ENCODE measurements around the gene GTF2A1L. TPM values are rescaled to one million over a fixed set of nuclear protein-coding genes. Genes with fewer than 3 reads are reported as not detected.

GTF2A1L gene
- total and polyA plus RNA-seq, 2 experiments from 2014 or later = 0.65 to 0.94 TPM

GRCh38 chr2:48712151-48712550 is 94.5 kb downstream of the GTF2A1L start:
- ATAC-seq = no peak
- no peak overlapping the region for H3K4me2 ChIP-seq

More at GRCh38 chr2:48712151-48712550, 94.5 kb downstream of the GTF2A1L start:
- H3K27me3 Mint-ChIP-seq (ENCODE audit: insufficient read depth, low read depth, poor library complexity) = no peaks in the 10 kb centered on the region
- H3K27ac Mint-ChIP-seq = no peak overlapping the region
- H3K9me3 Mint-ChIP-seq = peaks cover under 1% of the 10 kb centered on the region; the same call in 1 of the 3 replicates
- H2AFZ ChIP-seq = no peak overlapping the region
- no peak for DNase-seq (ENCODE audit: low spot score)
- no peaks in the 10 kb centered on the region for H3F3A ChIP-seq (replicated peaks; ENCODE audit: low read depth)
- no peak overlapping the region for H3K27ac ChIP-seq (ENCODE audit: low read depth)
- 0 out of 2 replicates have a peak, but pooled peaks cover 4% of the 10 kb centered on the region for H3K4me1 ChIP-seq (ENCODE audit: insufficient read depth)
- H3K4me1 Mint-ChIP-seq = peaks cover 15% of the 10 kb centered on the region
- no peaks in the 10 kb centered on the region for H3K36me3 Mint-ChIP-seq (ENCODE audit: low read depth)
- H3K4me3 ChIP-seq = no peak overlapping the region
- H3K27me3 ChIP-seq (ENCODE audit: insufficient read depth) = no peaks in the 10 kb centered on the region
- H3K79me2 ChIP-seq (replicated peaks; ENCODE audit: insufficient read depth) = no peaks in the 10 kb centered on the region
- H3K9me2 ChIP-seq (ENCODE audit: insufficient read depth) = 0 out of 2 replicates have a peak, but pooled peaks cover 3% of the 10 kb centered on the region
- H4K20me1 ChIP-seq (replicated peaks; ENCODE audit: insufficient read depth) = no peaks in the 10 kb centered on the region
- H3K36me3 ChIP-seq (ENCODE audit: insufficient read depth) = no peaks in the 10 kb centered on the region
- H3K4me3 Mint-ChIP-seq = no peak overlapping the region
- no peak for TF ChIP-seq STAT1 (IDR thresholded peaks at IDR 0.05; ENCODE audit: unreplicated experiment)
- TF ChIP-seq NANOG (IDR thresholded peaks at IDR 0.05; ENCODE audit: borderline replicate concordance) = no peak
- no peak for TF ChIP-seq ETS1 (IDR thresholded peaks at IDR 0.05)
- no peak for TF ChIP-seq JUNB (IDR thresholded peaks at IDR 0.05; ENCODE audit: unreplicated experiment)
- no peak for TF ChIP-seq EZH2 (IDR thresholded peaks at IDR 0.05; ENCODE audit: low read depth, unreplicated experiment)
- TF ChIP-seq ZNF462 (CRISPR knock-in tag; IDR thresholded peaks at IDR 0.05) = no peak
- TF ChIP-seq CREB1 (CRISPR knock-in tag; IDR thresholded peaks at IDR 0.05; ENCODE audit: low read depth) = no peak
- TF ChIP-seq ZNF331 (CRISPR knock-in tag; IDR thresholded peaks at IDR 0.05; ENCODE audit: low read depth) = no peak
